8988T (cell line): Measurements from ENCODE around the gene CHP1.
"Not testable (repeated sequence)": the region's sequence is repeated elsewhere in the genome, so short reads cannot be mapped to it uniquely, and the experiment has no call there.

Source experiments
- DNase-seq: peaks from one replicate; pipeline ENCODE4 v3.0.0; 2011

The CHP1 gene

GRCh38 chr15:41230650-41231421 lies at the start of gene CHP1, which contains the start of gene EXD1:
Gene CHP1, plus strand, starts transcription at chr15:41231268. Its CDS starts 115 bp downstream, at chr15:41231383.
Gene EXD1, minus strand, starts transcription at chr15:41230757. Its CDS starts 4,182 bp downstream, at chr15:41226575.
- DNase-seq: peak; percentile 52

- DNase-seq: no peak
These were observed 48.8 kb upstream of the CHP1 start for GRCh38 chr15:41182266-41182665.

- no peak for DNase-seq
These were observed 47.5 kb upstream of the CHP1 start for GRCh38 chr15:41183581-41183980.

GRCh38 chr15:41194444-41194843 lies 36.6 kb upstream of the CHP1 start:
- no peak for DNase-seq

GRCh38 chr15:41199470-41199869 lies 31.6 kb upstream of the CHP1 start:
- no peak for DNase-seq

GRCh38 chr15:41203395-41203794 lies 27.7 kb upstream of the CHP1 start:
- no peak for DNase-seq

GRCh38 chr15:41205315-41205714 lies 25.8 kb upstream of the CHP1 start:
- no peak for DNase-seq

GRCh38 chr15:41207687-41208448 lies 23.2 kb upstream of the CHP1 start:
- DNase-seq: no peak

- no peak for DNase-seq
These were observed 15.4 kb upstream of the CHP1 start for GRCh38 chr15:41215708-41216107.

GRCh38 chr15:41218851-41219250 lies 12.2 kb upstream of the CHP1 start:
- DNase-seq: no peak

GRCh38 chr15:41219381-41219780 lies 11.7 kb upstream of the CHP1 start:
- no peak for DNase-seq

- no peak for DNase-seq
These were observed 771 bp upstream of the CHP1 start for GRCh38 chr15:41230345-41230649.

GRCh38 chr15:41231422-41232226 lies 556 bp downstream of the CHP1 start:
- DNase-seq: peak; percentile 24

- no peak for DNase-seq
These were observed 2.3 kb downstream of the CHP1 start for GRCh38 chr15:41233367-41233771.

- DNase-seq: not testable (repeated sequence)
These were observed 4.2 kb downstream of the CHP1 start for GRCh38 chr15:41235228-41235627.

GRCh38 chr15:41235929-41236328 lies 4.9 kb downstream of the CHP1 start:
- no peak for DNase-seq

- DNase-seq: no peak
These were observed 7.0 kb downstream of the CHP1 start for GRCh38 chr15:41238100-41238499.

GRCh38 chr15:41241221-41241964 lies 10.3 kb downstream of the CHP1 start:
- no peak for DNase-seq

GRCh38 chr15:41250745-41251144 lies 19.7 kb downstream of the CHP1 start:
- not testable (repeated sequence) for DNase-seq

GRCh38 chr15:41251411-41251810 lies 20.3 kb downstream of the CHP1 start:
- no peak for DNase-seq

GRCh38 chr15:41254560-41254959 lies 23.5 kb downstream of the CHP1 start:
- DNase-seq: no peak

- DNase-seq: no peak
These were observed 25.0 kb downstream of the CHP1 start for GRCh38 chr15:41256103-41256502.

- DNase-seq: no peak
These were observed 25.5 kb downstream of the CHP1 start for GRCh38 chr15:41256577-41257038.
